ENCODE data around the gene CD300LD. TPM values are rescaled to one million over a fixed set of nuclear protein-coding genes. Genes with fewer than 3 reads are reported as not detected.

Gene CD300LD
- total and polyA plus RNA-seq, 2 donors (not counting 1 experiment from before 2014, with no cell fraction given): not detected

DNA sequence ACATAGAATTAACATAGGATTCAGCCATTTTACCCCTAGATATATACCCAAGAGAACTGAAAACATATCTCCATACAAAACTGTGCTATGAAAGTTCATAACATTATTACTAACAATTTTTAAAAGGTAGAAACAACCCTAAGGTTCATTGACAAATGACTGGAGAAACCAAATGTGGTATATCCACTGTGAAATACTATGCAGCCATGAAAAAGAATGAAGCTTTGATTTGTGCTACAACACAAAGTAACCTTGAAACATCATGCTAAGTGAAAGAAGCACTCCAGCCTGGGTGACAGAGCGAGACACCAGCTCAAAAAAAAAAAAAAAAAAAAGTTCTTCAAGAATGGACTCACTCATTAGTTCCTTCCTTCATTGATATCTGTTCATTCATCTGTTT lies 580 bp downstream of the CD300LD start:
- Histone ChIP-seq H3K4me3 (replicated peaks in 1 of 4; ENCODE audit: control extremely low read depth in 1 of 4, insufficient read depth in 1 of 4, low read depth in 3 of 4, low read length in 4 of 4) (no peak overlapping the region), H3K9ac (ENCODE audit: insufficient read depth, low read length) (no peak overlapping the region), H3K27me3 (ENCODE audit: control insufficient read depth, insufficient read depth, low read length) (no peaks in the 10 kb centered on the region), H3K4me1 (ENCODE audit: control insufficient read depth, extremely low read depth, insufficient read depth, low read length) (no peaks in the 10 kb centered on the region), H4K20me1 (ENCODE audit: control insufficient read depth, extremely low read depth, insufficient read depth, low read length) (no peaks in the 10 kb centered on the region), H3K27ac (ENCODE audit: insufficient read depth, low read length) (no peak overlapping the region), H3K4me2 (ENCODE audit: extremely low read depth, insufficient read depth, low read length) (no peak overlapping the region), H2AFZ (ENCODE audit: low read length) (no peak overlapping the region), H3K9me3 (ENCODE audit: control insufficient read depth, insufficient read depth, low read depth, low read length) (no peaks in the 10 kb centered on the region), H3K36me3 (ENCODE audit: control insufficient read depth, insufficient read depth, low read length) (no peaks in the 10 kb centered on the region), H3K79me2 (ENCODE audit: control insufficient read depth, insufficient read depth, low read length) (no peaks in the 10 kb centered on the region)
- TF ChIP-seq EZH2 (IDR thresholded peaks at IDR 0.05; ENCODE audit: low read length, missing control alignments): no peak
- TF ChIP-seq, protein P1, sequence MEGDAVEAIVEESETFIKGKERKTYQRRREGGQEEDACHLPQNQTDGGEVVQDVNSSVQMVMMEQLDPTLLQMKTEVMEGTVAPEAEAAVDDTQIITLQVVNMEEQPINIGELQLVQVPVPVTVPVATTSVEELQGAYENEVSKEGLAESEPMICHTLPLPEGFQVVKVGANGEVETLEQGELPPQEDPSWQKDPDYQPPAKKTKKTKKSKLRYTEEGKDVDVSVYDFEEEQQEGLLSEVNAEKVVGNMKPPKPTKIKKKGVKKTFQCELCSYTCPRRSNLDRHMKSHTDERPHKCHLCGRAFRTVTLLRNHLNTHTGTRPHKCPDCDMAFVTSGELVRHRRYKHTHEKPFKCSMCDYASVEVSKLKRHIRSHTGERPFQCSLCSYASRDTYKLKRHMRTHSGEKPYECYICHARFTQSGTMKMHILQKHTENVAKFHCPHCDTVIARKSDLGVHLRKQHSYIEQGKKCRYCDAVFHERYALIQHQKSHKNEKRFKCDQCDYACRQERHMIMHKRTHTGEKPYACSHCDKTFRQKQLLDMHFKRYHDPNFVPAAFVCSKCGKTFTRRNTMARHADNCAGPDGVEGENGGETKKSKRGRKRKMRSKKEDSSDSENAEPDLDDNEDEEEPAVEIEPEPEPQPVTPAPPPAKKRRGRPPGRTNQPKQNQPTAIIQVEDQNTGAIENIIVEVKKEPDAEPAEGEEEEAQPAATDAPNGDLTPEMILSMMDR (conservative IDR thresholded peaks at IDR 0.05 in 1 of 2, IDR thresholded peaks at IDR 0.05 in 1 of 2; ENCODE audit: low read depth in 1 of 2, low read length in 2 of 2): no peak
- DNase-seq (ENCODE audit: low read depth in 2 of 2): no peak

DNA sequence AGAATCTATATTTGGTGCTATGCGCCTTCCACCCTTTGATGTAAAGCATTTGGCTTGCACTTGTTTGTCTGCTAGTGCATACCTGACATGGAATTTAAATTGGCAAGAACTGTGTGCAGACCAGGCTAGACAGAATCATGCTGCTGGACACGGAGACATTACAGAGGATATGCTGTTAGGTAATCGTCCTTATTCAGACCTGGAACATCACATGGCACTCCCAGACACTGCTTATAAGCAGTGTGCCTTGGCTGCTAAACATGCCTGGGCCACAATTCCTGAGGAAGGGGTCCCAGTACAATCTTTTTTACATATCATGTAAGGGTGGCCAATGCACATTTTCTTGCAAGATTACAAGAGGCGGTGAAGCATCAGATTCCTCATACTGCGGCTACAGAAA lies 6.4 kb downstream of the CD300LD start:
- no peaks in the 10 kb centered on the region for H4K20me1 ChIP-seq (ENCODE audit: control insufficient read depth, extremely low read depth, insufficient read depth, low read length)
- no peak for DNase-seq (ENCODE audit: low read depth in 2 of 2)
- no peak overlapping the region for H3K9ac ChIP-seq (ENCODE audit: insufficient read depth, low read length)
- H3K27ac ChIP-seq (ENCODE audit: insufficient read depth, low read length): no peak overlapping the region
- no peaks in the 10 kb centered on the region for H3K36me3 ChIP-seq (ENCODE audit: control insufficient read depth, insufficient read depth, low read length)
- no peaks in the 10 kb centered on the region for H3K4me1 ChIP-seq (ENCODE audit: control insufficient read depth, extremely low read depth, insufficient read depth, low read length)
- no peaks in the 10 kb centered on the region for H3K79me2 ChIP-seq (ENCODE audit: control insufficient read depth, insufficient read depth, low read length)
- H3K4me2 ChIP-seq (ENCODE audit: extremely low read depth, insufficient read depth, low read length): no peak overlapping the region
- no peaks in the 10 kb centered on the region for H3K9me3 ChIP-seq (ENCODE audit: control insufficient read depth, insufficient read depth, low read depth, low read length)
- H3K4me3 ChIP-seq (replicated peaks in 1 of 4; ENCODE audit: control extremely low read depth in 1 of 4, insufficient read depth in 1 of 4, low read depth in 3 of 4, low read length in 4 of 4): no peak overlapping the region
- H2AFZ ChIP-seq (ENCODE audit: low read length): no peak overlapping the region
- no peaks in the 10 kb centered on the region for H3K27me3 ChIP-seq (ENCODE audit: control insufficient read depth, insufficient read depth, low read length)
- TF ChIP-seq EZH2 (IDR thresholded peaks at IDR 0.05; ENCODE audit: low read length, missing control alignments): no peak
- TF ChIP-seq, protein P1 (conservative IDR thresholded peaks at IDR 0.05 in 1 of 2, IDR thresholded peaks at IDR 0.05 in 1 of 2; ENCODE audit: low read depth in 1 of 2, low read length in 2 of 2): no peak

DNA sequence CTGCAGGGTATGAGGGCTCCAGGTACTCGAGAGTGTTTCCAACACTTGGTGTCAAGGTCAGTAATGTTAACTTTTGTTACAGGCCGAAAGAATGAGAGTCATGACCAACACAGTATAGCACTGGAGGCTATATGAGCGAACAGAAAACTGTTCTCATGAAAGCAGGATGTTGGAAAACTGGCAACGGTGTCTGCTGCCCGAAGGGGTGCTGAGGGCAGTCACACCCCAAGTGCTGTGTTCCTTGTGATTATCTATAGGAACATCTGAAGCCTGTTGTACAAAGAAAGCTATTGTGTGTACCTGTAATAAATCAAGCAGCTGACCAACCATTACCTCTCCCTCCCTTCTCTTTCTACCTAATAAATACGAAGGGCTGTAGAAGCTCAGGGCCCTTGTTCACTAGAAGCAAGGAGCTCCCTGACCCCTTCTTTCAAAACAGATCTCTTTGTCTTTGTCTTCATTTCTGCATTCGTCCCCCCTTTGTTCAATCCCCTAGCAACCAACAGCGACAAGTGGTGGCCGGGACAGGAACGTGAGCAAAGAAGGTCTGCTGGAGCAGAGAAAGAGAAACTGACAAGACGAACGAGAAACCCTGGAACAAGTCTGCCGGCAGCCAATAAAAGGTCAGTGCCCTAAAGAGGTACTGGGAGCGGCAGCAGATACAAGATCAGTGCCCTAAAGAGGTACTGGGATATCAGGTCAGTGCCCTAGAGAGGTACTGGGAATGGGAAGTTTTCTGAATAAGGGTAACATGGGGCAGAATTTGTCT lies 7.6 kb downstream of the CD300LD start:
- Histone ChIP-seq H3K9ac (ENCODE audit: insufficient read depth, low read length) (no peak overlapping the region), H3K36me3 (ENCODE audit: control insufficient read depth, insufficient read depth, low read length) (no peaks in the 10 kb centered on the region), H4K20me1 (ENCODE audit: control insufficient read depth, extremely low read depth, insufficient read depth, low read length) (no peaks in the 10 kb centered on the region), H3K79me2 (ENCODE audit: control insufficient read depth, insufficient read depth, low read length) (no peaks in the 10 kb centered on the region), H3K9me3 (ENCODE audit: control insufficient read depth, insufficient read depth, low read depth, low read length) (no peaks in the 10 kb centered on the region), H3K27ac (ENCODE audit: insufficient read depth, low read length) (no peak overlapping the region), H3K4me2 (ENCODE audit: extremely low read depth, insufficient read depth, low read length) (no peak overlapping the region), H3K4me3 (replicated peaks in 1 of 4; ENCODE audit: control extremely low read depth in 1 of 4, insufficient read depth in 1 of 4, low read depth in 3 of 4, low read length in 4 of 4) (no peak overlapping the region), H2AFZ (ENCODE audit: low read length) (no peak overlapping the region), H3K4me1 (ENCODE audit: control insufficient read depth, extremely low read depth, insufficient read depth, low read length) (no peaks in the 10 kb centered on the region), H3K27me3 (ENCODE audit: control insufficient read depth, insufficient read depth, low read length) (no peaks in the 10 kb centered on the region)
- DNase-seq (ENCODE audit: low read depth in 2 of 2): no peak
- TF ChIP-seq EZH2 (IDR thresholded peaks at IDR 0.05; ENCODE audit: low read length, missing control alignments): no peak
- TF ChIP-seq, protein P1 (conservative IDR thresholded peaks at IDR 0.05 in 1 of 2, IDR thresholded peaks at IDR 0.05 in 1 of 2; ENCODE audit: low read depth in 1 of 2, low read length in 2 of 2): no peak
